ENCODE results near the gene TBX5.

TBX5 gene

GRCh38 chr12:114431902-114432301 is 26.0 kb upstream of the TBX5 start:
- Histone ChIP-seq H3K4me3 (ENCODE audit: severe bottlenecking) (no peak overlapping the region), H3K27ac (ENCODE audit: poor library complexity, severe bottlenecking) (no peak overlapping the region), H3K27me3 (ENCODE audit: insufficient read depth, poor library complexity, severe bottlenecking) (peaks cover 48% of the 10 kb centered on the region), H3K4me1 (ENCODE audit: insufficient read depth, poor library complexity, severe bottlenecking) (no peaks in the 10 kb centered on the region), H3K36me3 (ENCODE audit: low read depth) (no peaks in the 10 kb centered on the region), H3K9me3 (ENCODE audit: severe bottlenecking) (no peaks in the 10 kb centered on the region)
- ATAC-seq (ENCODE audit: low read depth) (no peak), DNase-seq (ENCODE audit: low spot score) (no peak)
- no peak for TF ChIP-seq CTCF (IDR thresholded peaks at IDR 0.05; ENCODE audit: poor library complexity, severe bottlenecking)

- ATAC-seq (ENCODE audit: low read depth) (no peak), DNase-seq (ENCODE audit: low spot score) (no peak)
- Histone ChIP-seq H3K27me3 (ENCODE audit: insufficient read depth, poor library complexity, severe bottlenecking) (peaks cover 47% of the 10 kb centered on the region), H3K9me3 (ENCODE audit: severe bottlenecking) (no peaks in the 10 kb centered on the region), H3K4me1 (ENCODE audit: insufficient read depth, poor library complexity, severe bottlenecking) (no peaks in the 10 kb centered on the region), H3K4me3 (ENCODE audit: severe bottlenecking) (no peak overlapping the region), H3K27ac (ENCODE audit: poor library complexity, severe bottlenecking) (no peak overlapping the region), H3K36me3 (ENCODE audit: low read depth) (no peaks in the 10 kb centered on the region)
- no peak for TF ChIP-seq CTCF (IDR thresholded peaks at IDR 0.05; ENCODE audit: poor library complexity, severe bottlenecking)
Measured at GRCh38 chr12:114430306-114430705, 24.4 kb upstream of the TBX5 start.

- peaks cover 33% of the 10 kb centered on the region for H3K27me3 ChIP-seq (ENCODE audit: insufficient read depth, poor library complexity, severe bottlenecking)
- TF ChIP-seq CTCF (IDR thresholded peaks at IDR 0.05; ENCODE audit: poor library complexity, severe bottlenecking) = no peak
- H3K36me3 ChIP-seq (ENCODE audit: low read depth) = no peaks in the 10 kb centered on the region
- no peak for ATAC-seq (ENCODE audit: low read depth)
- DNase-seq (ENCODE audit: low spot score) = no peak
- no peaks in the 10 kb centered on the region for H3K9me3 ChIP-seq (ENCODE audit: severe bottlenecking)
- H3K27ac ChIP-seq (ENCODE audit: poor library complexity, severe bottlenecking) = no peak overlapping the region
- no peak overlapping the region for H3K4me3 ChIP-seq (ENCODE audit: severe bottlenecking)
- H3K4me1 ChIP-seq (ENCODE audit: insufficient read depth, poor library complexity, severe bottlenecking) = no peaks in the 10 kb centered on the region
Measured at GRCh38 chr12:114425031-114425626, 19.2 kb upstream of the TBX5 start.

- TF ChIP-seq CTCF (IDR thresholded peaks at IDR 0.05; ENCODE audit: poor library complexity, severe bottlenecking) = no peak
- Histone ChIP-seq H3K27me3 (ENCODE audit: insufficient read depth, poor library complexity, severe bottlenecking) (peaks cover 58% of the 10 kb centered on the region), H3K4me1 (ENCODE audit: insufficient read depth, poor library complexity, severe bottlenecking) (no peaks in the 10 kb centered on the region), H3K4me3 (ENCODE audit: severe bottlenecking) (no peak overlapping the region), H3K36me3 (ENCODE audit: low read depth) (no peaks in the 10 kb centered on the region), H3K27ac (ENCODE audit: poor library complexity, severe bottlenecking) (no peak overlapping the region), H3K9me3 (ENCODE audit: severe bottlenecking) (no peaks in the 10 kb centered on the region)
- no peak for ATAC-seq (ENCODE audit: low read depth)
- no peak for DNase-seq (ENCODE audit: low spot score)
Measured at GRCh38 chr12:114420944-114421335, 15.0 kb upstream of the TBX5 start.

- Histone ChIP-seq H3K27me3 (ENCODE audit: insufficient read depth, poor library complexity, severe bottlenecking) (peaks cover 60% of the 10 kb centered on the region), H3K4me3 (ENCODE audit: severe bottlenecking) (no peak overlapping the region), H3K36me3 (ENCODE audit: low read depth) (no peaks in the 10 kb centered on the region), H3K4me1 (ENCODE audit: insufficient read depth, poor library complexity, severe bottlenecking) (no peaks in the 10 kb centered on the region), H3K9me3 (ENCODE audit: severe bottlenecking) (no peaks in the 10 kb centered on the region), H3K27ac (ENCODE audit: poor library complexity, severe bottlenecking) (no peak overlapping the region)
- no peak for TF ChIP-seq CTCF (IDR thresholded peaks at IDR 0.05; ENCODE audit: poor library complexity, severe bottlenecking)
- DNase-seq (ENCODE audit: low spot score) (no peak), ATAC-seq (ENCODE audit: low read depth) (no peak)
Measured at GRCh38 chr12:114420182-114420943, 14.4 kb upstream of the TBX5 start.
